ENCODE results near the gene DAP.

- TF ChIP-seq, protein P1, sequence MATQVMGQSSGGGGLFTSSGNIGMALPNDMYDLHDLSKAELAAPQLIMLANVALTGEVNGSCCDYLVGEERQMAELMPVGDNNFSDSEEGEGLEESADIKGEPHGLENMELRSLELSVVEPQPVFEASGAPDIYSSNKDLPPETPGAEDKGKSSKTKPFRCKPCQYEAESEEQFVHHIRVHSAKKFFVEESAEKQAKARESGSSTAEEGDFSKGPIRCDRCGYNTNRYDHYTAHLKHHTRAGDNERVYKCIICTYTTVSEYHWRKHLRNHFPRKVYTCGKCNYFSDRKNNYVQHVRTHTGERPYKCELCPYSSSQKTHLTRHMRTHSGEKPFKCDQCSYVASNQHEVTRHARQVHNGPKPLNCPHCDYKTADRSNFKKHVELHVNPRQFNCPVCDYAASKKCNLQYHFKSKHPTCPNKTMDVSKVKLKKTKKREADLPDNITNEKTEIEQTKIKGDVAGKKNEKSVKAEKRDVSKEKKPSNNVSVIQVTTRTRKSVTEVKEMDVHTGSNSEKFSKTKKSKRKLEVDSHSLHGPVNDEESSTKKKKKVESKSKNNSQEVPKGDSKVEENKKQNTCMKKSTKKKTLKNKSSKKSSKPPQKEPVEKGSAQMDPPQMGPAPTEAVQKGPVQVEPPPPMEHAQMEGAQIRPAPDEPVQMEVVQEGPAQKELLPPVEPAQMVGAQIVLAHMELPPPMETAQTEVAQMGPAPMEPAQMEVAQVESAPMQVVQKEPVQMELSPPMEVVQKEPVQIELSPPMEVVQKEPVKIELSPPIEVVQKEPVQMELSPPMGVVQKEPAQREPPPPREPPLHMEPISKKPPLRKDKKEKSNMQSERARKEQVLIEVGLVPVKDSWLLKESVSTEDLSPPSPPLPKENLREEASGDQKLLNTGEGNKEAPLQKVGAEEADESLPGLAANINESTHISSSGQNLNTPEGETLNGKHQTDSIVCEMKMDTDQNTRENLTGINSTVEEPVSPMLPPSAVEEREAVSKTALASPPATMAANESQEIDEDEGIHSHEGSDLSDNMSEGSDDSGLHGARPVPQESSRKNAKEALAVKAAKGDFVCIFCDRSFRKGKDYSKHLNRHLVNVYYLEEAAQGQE (IDR thresholded peaks at IDR 0.05; ENCODE audit: insufficient read depth in 1 of 2, low read depth in 2 of 2, low read length in 1 of 2), result no peak
- TF ChIP-seq, protein P2, sequence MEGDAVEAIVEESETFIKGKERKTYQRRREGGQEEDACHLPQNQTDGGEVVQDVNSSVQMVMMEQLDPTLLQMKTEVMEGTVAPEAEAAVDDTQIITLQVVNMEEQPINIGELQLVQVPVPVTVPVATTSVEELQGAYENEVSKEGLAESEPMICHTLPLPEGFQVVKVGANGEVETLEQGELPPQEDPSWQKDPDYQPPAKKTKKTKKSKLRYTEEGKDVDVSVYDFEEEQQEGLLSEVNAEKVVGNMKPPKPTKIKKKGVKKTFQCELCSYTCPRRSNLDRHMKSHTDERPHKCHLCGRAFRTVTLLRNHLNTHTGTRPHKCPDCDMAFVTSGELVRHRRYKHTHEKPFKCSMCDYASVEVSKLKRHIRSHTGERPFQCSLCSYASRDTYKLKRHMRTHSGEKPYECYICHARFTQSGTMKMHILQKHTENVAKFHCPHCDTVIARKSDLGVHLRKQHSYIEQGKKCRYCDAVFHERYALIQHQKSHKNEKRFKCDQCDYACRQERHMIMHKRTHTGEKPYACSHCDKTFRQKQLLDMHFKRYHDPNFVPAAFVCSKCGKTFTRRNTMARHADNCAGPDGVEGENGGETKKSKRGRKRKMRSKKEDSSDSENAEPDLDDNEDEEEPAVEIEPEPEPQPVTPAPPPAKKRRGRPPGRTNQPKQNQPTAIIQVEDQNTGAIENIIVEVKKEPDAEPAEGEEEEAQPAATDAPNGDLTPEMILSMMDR (IDR thresholded peaks at IDR 0.05), result no peak
- TF ChIP-seq POLR2AphosphoS5 (IDR thresholded peaks at IDR 0.05; ENCODE audit: low read depth, low read length), result no peak
- no peak for TF ChIP-seq SIN3A (IDR thresholded peaks at IDR 0.05; ENCODE audit: borderline replicate concordance, insufficient read depth, low read depth, low read length)
- no peak for TF ChIP-seq TCF7L2 (IDR thresholded peaks at IDR 0.05; ENCODE audit: low read depth, low read length)
Observed at GRCh38 chr5:10642367-10642766, 118.7 kb downstream of the DAP start.
